A549 treated with CORT108297 at 1 μM for 4 hours (cell line): Measurements from ENCODE around the gene NRBP1. TPM values are rescaled to one million over a fixed set of nuclear protein-coding genes. Genes with fewer than 3 reads are reported as not detected.

Source experiments
- total RNA-seq: library from RNA; stranded (reverse); fragments of 200-300 nt; extraction: Qiagen RNA extraction; gene quantifications from 5 replicates; pipeline ENCODE4 v1.2.3, GENCODE V29; 2022

Gene NRBP1
- 127 to 140 TPM (median 138 TPM) in 5 replicates for total RNA-seq

DNA sequence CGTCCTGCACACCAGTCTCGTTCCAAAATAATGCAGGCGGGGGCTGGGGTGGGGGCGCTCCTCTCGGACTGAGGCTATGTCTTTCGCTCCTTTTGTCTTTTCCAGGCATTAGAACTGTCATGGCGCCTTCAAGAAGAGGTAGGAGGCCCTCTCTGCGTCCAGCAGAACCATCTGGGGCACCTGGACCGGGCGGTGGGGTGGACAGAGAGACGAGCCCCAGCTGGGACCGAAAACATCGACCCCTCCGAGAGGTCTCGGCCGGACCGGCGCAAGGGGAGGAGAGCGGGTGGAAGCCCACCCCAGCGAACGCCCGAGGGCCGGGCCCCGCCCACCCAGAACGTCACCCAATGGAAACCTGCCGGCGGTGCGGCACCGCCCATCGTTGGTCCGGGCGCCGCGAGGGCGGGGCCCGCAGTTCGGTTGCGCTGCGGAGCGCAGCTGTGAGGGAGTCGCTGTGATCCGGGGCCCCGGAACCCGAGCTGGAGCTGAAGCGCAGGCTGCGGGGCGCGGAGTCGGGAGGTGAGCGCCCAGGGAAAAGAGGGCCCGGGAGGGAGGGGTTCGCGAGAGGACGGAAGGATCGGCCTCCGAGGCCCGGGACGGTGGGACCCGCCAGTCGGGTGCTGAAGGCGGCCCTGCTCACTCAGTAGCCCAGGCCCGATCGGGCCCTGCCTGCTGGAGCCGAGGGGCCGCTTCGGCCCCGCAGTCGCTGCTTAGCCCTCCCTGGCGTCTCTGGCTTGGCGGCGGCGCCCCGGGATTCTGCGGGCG, at the start of gene NRBP1:
Gene NRBP1 (plus strand): TSS at position 419 of the 765 bp plus-strand sequence. CDS start 4,643 bp downstream, outside the sequence.

DNA sequence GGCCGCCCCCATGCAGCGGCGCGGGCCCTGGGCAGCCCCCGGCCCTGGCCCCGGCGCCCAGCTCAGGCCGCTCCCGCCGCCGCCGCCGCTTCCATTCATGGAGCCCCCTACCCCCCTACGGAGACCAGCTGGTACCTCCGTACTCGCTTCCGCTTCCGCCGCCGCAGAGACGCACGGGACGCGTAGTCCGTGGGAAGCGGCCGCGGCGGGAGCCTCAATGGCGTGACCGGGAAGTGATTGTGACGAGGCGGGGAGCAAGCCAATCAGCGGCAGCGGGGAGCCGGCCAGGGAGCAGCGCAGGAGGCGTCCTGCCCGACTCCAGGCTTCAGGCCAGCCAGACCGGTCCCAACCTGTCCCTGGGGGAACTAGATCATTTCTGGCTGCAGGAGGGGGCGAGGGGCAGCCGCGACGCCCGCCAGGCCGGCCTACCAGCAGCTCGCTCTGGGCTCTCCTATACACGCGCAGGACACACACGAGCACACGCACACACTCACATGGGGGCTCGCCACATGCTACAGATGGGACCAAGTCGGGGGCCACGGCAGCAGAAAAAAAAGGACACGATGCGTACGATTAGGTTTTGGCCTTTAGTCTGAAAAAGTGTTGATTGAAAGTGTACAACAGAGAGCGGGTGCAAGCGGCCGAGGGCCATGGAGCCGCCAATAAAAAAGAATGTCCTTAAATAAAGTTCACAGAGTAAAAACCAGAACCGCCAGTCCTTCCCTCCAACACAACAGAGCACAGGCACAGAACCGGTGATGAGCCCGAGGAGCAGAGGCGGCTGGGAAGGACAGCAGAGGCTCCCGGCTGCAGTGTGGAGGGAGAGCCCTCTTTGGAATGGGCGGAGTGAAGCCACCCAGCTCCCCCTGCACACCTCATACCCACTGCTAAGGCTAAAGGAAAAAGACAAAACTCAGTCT, 47.5 kb upstream of the NRBP1 start, which contains the start of gene ZNF513:
Gene ZNF513 (minus strand): TSS at position 109 of the 920 bp plus-strand sequence. CDS start 208 bp downstream, outside the sequence.

DNA sequence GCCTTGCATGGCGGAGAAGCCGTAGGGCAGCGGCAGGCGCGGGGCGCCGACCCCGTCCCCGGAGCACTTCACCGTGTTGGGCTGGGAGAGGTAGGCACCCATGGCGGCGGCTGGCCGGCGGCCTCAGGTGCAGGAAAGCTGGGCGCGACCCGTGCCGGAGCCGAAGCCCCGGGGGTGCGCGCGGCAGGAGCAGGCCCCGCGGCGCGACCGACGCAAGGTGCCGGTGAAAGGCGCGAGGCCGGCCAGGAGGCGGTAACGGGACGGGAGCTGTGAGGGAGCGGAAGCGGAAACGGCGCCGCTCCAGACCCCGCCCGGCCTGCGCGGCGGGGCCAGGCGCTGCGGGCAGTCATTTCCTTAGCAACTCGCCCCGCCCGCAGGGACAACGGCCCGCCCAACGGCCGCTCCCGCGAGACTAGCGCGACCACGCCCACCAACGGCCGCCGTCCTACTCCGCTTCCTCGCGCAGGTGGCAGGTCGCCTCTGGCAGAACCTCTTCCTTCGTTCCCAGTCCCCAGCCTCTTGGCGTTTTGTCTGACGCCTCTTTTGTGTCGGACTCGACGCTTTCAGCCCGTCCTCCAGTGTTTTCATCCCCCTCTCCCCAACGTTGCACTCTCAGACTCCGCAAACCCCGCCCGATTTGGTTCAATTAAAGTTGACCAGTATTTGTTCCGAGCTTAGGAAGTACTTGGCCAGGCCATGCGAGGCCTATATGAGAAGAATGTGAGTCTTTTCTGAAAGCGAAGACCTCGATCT, 18.9 kb upstream of the NRBP1 start, which contains the start of gene PPM1G:
Gene PPM1G (minus strand): TSS at position 271 of the 753 bp plus-strand sequence. CDS start 169 bp downstream, at position 102.

DNA sequence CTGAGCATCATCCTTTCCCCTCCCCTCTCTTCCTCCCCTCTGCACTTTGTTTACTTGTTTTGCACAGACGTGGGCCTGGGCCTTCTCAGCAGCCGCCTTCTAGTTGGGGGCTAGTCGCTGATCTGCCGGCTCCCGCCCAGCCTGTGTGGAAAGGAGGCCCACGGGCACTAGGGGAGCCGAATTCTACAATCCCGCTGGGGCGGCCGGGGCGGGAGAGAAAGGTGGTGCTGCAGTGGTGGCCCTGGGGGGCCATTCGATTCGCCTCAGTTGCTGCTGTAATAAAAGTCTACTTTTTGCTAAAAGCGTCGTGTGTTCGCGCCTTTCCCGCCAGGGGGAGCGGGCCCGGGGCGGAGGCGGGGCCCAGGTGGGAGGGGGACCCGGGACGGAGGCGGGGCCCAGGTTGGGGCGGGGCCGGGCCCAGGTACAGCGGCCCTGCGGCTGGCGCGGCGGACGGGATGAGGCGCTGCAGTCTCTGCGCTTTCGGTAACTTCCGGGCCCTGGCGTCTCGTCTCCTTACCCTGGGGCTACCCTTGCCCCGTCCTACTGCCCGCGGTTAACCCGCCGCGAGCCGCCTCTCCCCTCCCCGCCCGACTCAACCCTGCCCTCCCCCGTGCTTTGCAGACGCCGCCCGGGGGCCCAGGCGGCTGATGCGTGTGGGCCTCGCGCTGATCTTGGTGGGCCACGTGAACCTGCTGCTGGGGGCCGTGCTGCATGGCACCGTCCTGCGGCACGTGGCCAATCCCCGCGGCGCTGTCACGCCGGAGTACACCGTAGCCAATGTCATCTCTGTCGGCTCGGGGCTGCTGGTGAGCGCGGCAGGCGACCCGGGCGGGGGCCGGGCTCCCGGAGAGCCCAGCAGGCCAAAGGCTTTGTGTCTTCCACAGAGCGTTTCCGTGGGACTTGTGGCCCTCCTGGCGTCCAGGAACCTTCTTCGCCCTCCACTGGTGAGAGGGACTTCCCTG, 13.8 kb downstream of the NRBP1 start, which contains the start of gene KRTCAP3:
Gene KRTCAP3 (plus strand): TSS at position 424 of the 962 bp plus-strand sequence. CDS start 32 bp downstream, at position 456.

DNA sequence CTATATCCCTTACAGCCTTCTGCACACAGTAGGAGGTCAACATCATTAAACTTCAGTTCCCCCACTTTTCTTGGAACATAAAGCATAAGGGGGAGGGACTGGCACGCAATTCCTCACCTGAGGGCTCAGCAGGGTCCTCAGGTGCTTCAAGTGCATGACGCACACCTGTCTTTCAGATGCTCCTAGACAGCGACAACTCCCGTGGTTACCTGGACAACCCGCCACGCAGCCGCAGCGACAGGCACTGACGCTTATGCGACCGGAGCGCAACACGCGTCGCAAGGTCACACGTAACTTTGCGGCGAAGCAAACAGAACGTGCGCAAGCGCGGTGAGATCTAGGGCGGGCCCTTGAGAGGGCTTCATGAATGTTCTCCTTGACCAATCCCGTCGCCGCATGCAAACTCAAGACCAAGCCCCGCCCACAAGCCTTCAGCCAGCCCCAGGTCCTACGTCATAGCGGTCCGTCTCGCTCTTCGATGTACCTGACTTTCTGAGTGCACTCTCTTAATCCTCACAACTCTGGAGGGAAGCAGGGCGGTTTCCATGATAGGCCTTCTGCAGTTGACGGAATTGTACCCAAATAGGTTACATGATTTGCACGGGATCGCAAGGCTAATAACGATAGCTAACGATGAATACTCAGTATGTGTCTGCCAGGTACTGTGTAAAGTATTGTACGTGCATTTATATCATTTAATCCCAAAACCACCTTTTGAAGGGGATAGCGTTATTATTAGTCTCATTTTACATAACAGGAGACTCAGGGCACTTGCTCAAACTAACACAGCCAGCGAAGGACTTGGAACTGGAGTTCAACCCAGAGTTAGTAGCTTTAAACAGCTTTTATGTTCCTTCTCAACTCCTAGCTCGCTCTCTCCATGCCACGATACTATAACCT, 61.3 kb downstream of the NRBP1 start, which contains the start of gene IFT172:
Gene IFT172 (minus strand): TSS at position 246 of the 900 bp plus-strand sequence. CDS start 90 bp downstream, at position 156.

Other genes with a start within 250 kb of the NRBP1 start
- gene ATRAID, start 216.6 kb upstream of the NRBP1 start, total RNA-seq = 208 to 219 TPM (median 213 TPM) in 5 replicates
- gene SLC5A6, start 216.4 kb upstream of the NRBP1 start, total RNA-seq = 68.6 to 73.0 TPM (median 71.5 TPM) in 5 replicates
- gene CAD, start 211.3 kb upstream of the NRBP1 start, total RNA-seq = 58.1 to 68.9 TPM (median 65.2 TPM) in 5 replicates
- 2.4 to 4.1 TPM (median 3.9 TPM) in 5 replicates for gene SLC30A3, start 165.6 kb upstream of the NRBP1 start, total RNA-seq
- gene DNAJC5G, start 153.2 kb upstream of the NRBP1 start, total RNA-seq = not detected in 5 replicates
- 0.45 to 0.71 TPM (median 0.61 TPM) in 5 replicates for gene TRIM54, start 146.2 kb upstream of the NRBP1 start, total RNA-seq
- gene UCN, start 120.2 kb upstream of the NRBP1 start, total RNA-seq = 0.48 to 2.5 TPM (median 1.6 TPM) in 5 replicates
- 78.0 to 104 TPM (median 89.6 TPM) in 5 replicates for gene MPV17, start 105.5 kb upstream of the NRBP1 start, total RNA-seq
- gene GTF3C2, start 71.9 kb upstream of the NRBP1 start, total RNA-seq = 58.8 to 66.8 TPM (median 60.2 TPM) in 5 replicates
- 58.7 to 63.2 TPM (median 61.4 TPM) in 5 replicates for gene EIF2B4, start 58.3 kb upstream of the NRBP1 start, total RNA-seq
- gene SNX17, start 58.0 kb upstream of the NRBP1 start, total RNA-seq = 132 to 155 TPM (median 147 TPM) in 5 replicates
- gene ZNF513, start 47.9 kb upstream of the NRBP1 start, total RNA-seq = 11.0 to 15.5 TPM (median 14.5 TPM) in 5 replicates
- 161 to 174 TPM (median 170 TPM) in 5 replicates for gene PPM1G, start 19.0 kb upstream of the NRBP1 start, total RNA-seq
- gene KRTCAP3, start 13.8 kb downstream of the NRBP1 start, total RNA-seq = 0.17 to 0.76 TPM (median 0.62 TPM) in 5 replicates
- gene IFT172, start 61.1 kb downstream of the NRBP1 start, total RNA-seq = 7.8 to 9.5 TPM (median 9.3 TPM) in 5 replicates
- gene FNDC4, start 66.6 kb downstream of the NRBP1 start, total RNA-seq = 3.3 to 5.3 TPM (median 3.9 TPM) in 5 replicates
- 0.13 to 0.58 TPM (median 0.30 TPM) in 5 replicates for gene GCKR, start 68.2 kb downstream of the NRBP1 start, total RNA-seq
- gene ZNF512, start 154.4 kb downstream of the NRBP1 start, total RNA-seq = 16.3 to 21.7 TPM (median 18.8 TPM) in 5 replicates
- 3.6 to 4.3 TPM (median 4.0 TPM) in 5 replicates for gene CCDC121, start 200.4 kb downstream of the NRBP1 start, total RNA-seq
- gene GPN1, start 200.4 kb downstream of the NRBP1 start, total RNA-seq = 52.9 to 63.0 TPM (median 58.9 TPM) in 5 replicates
- 32.2 to 35.2 TPM (median 33.2 TPM) in 5 replicates for gene SUPT7L, start 235.0 kb downstream of the NRBP1 start, total RNA-seq
- 28.3 to 41.8 TPM (median 30.9 TPM) in 5 replicates for gene SLC4A1AP, start 235.3 kb downstream of the NRBP1 start, total RNA-seq